Effector memory CD4-positive, alpha-beta T cell (primary cell): ENCODE data around the gene NFKBIE.

Experiments
- DNase-seq, 3 donors: peaks; one replicate each; pipeline ENCODE4 v3.0.0-alpha.2; 2020
- H3K27ac ChIP-seq: 2 replicates; pipeline ENCODE4 v1.7.0; 2013; ENCODE audit warnings: mild to moderate bottlenecking, low read length, moderate library complexity; ENCODE audit not compliant: insufficient read depth, poor library complexity, severe bottlenecking
- H3K27me3 ChIP-seq: replicated peaks from 2 replicates; pipeline ENCODE4 v1.7.0; 2013; ENCODE audit warnings: mild to moderate bottlenecking, low read length; ENCODE audit not compliant: insufficient read depth, control insufficient read depth, poor library complexity, severe bottlenecking
- H3K36me3 ChIP-seq: 2 replicates; pipeline ENCODE4 v1.7.0; 2013; ENCODE audit warnings: mild to moderate bottlenecking, low read length, moderate library complexity; ENCODE audit not compliant: control insufficient read depth, insufficient read depth
- H3K4me1 ChIP-seq: 2 replicates; pipeline ENCODE4 v1.7.0; 2013; ENCODE audit warnings: low read length, mild to moderate bottlenecking; ENCODE audit not compliant: control insufficient read depth, insufficient read depth, poor library complexity, severe bottlenecking
- H3K4me3 ChIP-seq: 2 replicates; pipeline ENCODE4 v1.7.0; 2013; ENCODE audit warnings: low read length, low read depth, mild to moderate bottlenecking; ENCODE audit not compliant: insufficient read depth, poor library complexity, severe bottlenecking
- H3K9me3 ChIP-seq: 2 replicates; pipeline ENCODE4 v1.7.0; 2013; ENCODE audit warnings: mild to moderate bottlenecking, low read length, moderate library complexity; ENCODE audit not compliant: control insufficient read depth

Gene NFKBIE

DNA sequence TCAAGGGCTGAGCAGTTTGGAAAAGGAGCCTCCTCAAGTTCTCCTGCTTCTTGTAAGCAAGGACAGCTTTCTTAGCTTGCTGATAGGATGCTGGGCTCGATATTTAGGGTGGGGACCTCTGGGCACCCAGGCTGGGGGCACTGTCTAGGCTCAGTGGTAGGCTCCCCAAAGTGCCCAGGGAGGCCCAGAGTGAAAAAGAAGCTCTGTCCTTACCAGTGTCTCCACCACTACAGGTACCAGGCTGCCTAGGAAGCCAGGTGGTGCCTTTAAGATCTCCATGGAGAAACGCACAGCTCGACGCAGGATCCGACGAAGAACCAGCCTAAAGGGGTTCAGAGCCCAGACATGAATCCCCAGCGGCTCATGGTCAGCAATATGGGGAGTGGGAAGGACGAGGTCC, 41.4 kb upstream of the NFKBIE start:
- no peaks in the 10 kb centered on the region for H3K27me3 ChIP-seq
- no peak overlapping the region for H3K4me3 ChIP-seq
- H3K27ac ChIP-seq, result no peak overlapping the region
- H3K4me1 ChIP-seq, result peaks cover under 1% of the 10 kb centered on the region
- H3K36me3 ChIP-seq, result peaks cover 70% of the 10 kb centered on the region
- DNase-seq, result no peak
- H3K9me3 ChIP-seq, result no peaks in the 10 kb centered on the region

DNA sequence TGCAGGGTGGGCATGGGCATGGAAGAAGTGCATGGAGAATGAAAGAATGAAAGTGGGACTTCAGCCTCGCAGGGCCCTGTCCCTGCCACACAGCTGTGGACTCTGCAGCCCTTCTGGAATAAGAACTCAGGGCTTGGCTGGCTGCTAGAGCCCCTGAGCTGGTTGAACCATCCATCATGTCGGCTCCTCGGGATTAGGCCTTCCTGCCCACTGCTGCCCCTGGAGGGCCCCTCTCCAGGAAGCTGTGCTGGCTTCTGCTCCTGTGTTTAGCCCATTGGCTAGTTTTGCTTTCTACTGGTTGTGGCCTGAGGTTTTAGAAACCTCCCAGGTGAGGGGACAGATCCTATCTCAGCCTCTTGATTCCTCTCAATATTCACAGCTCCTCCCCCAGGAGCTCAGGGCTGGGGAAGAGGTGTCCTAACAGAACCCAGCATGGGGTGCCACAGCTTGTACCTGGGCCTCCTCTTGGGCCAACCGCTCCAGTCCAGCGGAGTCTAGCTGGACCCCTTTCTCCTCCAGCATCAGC, 39.9 kb upstream of the NFKBIE start:
- no peak for DNase-seq
- H3K27ac ChIP-seq, result no peak overlapping the region
- no peaks in the 10 kb centered on the region for H3K9me3 ChIP-seq
- H3K4me3 ChIP-seq, result no peak overlapping the region
- H3K4me1 ChIP-seq, result no peaks in the 10 kb centered on the region
- no peaks in the 10 kb centered on the region for H3K27me3 ChIP-seq
- peaks cover 72% of the 10 kb centered on the region for H3K36me3 ChIP-seq

DNA sequence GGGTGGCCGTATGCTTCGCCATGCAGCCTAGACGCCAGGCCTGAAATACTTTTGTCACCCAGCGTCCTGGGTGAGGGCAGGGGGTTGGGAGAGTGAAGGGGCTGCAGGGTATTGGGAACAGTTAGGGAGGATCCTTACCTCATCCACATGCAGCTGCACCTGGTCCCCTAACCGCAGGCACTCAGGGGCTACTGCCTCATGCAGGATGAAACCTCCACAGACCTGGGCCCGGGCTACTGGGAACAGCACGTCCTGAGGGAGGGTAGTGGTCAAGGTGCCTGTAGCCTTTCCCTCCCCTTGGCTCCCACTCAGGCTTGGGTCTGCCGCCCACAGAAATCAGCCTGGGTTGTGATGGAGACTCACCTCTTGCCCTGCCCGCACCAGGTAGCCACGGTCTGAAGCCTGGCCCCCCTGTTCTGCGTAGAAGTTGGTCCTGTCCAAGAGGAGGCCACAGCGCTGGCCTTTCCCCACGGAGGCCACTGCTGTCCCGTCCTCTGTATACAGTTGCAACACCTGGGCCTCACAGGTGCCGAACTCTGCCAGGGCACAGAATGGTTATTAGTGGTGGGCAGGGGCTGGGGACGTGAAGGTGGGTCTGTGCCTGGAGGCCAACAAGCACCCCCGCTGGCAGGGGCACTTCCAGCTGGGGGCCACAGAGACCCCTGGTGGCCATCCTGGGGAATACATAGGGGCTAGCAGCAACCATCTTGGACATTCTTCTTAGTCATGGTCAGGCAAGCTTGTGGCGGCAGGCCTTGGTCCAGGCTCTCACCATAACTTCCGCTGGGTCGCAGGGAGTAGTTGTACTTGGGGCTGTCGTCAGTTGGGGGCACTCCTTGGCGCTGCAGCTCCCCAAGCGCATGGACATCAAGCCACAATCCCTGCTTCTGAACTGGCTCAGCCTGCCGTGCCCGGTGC, 39.2 kb upstream of the NFKBIE start:
- peak in 2 of 3 donors; percentile 12 to 20 for DNase-seq
- H3K27ac ChIP-seq, result no peak overlapping the region
- H3K9me3 ChIP-seq, result no peaks in the 10 kb centered on the region
- peaks cover 66% of the 10 kb centered on the region for H3K36me3 ChIP-seq
- no peaks in the 10 kb centered on the region for H3K27me3 ChIP-seq
- no peaks in the 10 kb centered on the region for H3K4me1 ChIP-seq
- no peak overlapping the region for H3K4me3 ChIP-seq

DNA sequence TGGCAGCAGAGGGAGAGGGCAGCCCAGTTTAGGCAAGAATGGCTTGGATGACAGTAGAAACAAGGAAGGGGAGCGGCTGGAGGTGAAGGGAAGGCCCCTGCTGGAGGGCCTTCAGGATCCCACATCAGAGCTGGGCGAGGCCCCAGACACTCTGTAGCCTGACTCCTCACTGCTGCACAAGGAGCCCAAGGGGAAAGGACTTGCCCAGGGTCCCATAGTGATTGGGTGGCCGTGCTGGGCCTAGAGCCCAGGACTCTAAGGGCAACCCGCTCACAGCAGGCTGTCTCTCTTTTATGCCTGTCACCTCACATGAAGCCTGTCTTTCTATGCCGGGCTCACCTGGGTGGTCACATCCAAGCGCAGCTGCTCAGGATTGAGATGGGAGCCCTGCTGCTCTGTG, 38.5 kb upstream of the NFKBIE start:
- H3K4me3 ChIP-seq, result no peak overlapping the region
- no peak overlapping the region for H3K27ac ChIP-seq
- H3K9me3 ChIP-seq, result no peaks in the 10 kb centered on the region
- H3K36me3 ChIP-seq, result peaks cover 59% of the 10 kb centered on the region
- DNase-seq, result no peak
- no peaks in the 10 kb centered on the region for H3K27me3 ChIP-seq
- H3K4me1 ChIP-seq, result no peaks in the 10 kb centered on the region

DNA sequence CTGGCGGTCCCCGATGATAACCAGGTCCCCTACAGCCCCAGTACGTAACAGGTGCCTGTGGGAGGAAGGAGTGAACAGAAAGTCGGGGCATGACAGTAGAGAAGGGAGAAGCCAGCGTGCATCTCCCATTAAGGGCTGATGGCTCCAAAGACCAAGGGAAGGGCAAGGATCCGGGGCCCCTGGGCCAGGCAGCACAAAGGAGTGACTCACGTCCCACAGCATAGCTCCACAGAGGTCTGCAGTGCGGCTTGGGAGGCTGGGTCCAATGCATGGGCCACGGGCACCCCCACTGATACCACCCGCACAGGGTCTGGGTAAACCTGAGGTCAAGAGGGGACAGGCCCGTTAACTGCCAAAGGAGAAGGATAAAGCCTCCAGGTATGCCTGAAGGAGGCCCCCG, 37.5 kb upstream of the NFKBIE start:
- Histone ChIP-seq H3K27ac (no peak overlapping the region), H3K4me1 (peaks cover 2% of the 10 kb centered on the region), H3K36me3 (peaks cover 52% of the 10 kb centered on the region), H3K4me3 (no peak overlapping the region), H3K27me3 (peaks cover 3% of the 10 kb centered on the region), H3K9me3 (no peaks in the 10 kb centered on the region)
- no peak for DNase-seq

DNA sequence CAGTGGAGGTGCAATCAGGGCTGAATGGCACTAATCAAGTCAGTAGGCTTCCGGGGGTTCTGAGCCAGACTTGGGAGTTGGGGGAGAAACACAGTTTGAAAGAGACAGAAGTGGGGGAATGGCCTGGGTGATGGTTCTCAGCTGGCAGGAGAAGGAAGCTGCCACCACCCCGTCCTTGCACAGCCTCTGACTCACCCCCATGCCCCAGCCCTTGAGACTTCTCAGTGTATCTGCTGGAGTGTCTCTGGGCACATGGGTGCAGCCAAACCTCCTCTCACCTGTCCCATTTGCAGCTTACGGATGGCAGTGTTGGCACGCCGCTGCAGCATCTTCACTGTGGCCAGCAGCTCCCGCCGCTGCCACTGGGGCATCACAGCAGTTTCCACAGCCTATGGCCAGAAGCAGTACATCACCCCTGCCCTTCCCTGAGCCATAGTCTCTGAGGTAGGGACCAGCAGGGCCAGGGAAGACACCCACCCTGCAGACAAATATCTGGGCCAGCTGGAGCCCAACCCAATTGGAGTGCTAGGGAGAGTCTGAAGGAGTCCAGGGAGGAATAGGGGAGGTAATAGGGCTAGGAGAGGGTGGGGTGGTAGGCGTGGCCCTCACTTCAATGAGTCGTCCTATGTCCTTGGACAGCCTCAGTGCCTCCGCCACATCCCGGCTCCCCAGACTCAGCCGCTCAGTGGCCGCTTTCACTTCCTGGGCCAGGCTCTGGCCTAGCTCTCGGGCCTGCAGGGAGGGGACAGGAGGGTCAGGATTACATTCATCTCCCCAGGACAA, 36.6 kb upstream of the NFKBIE start:
- peaks cover 47% of the 10 kb centered on the region for H3K36me3 ChIP-seq
- H3K4me3 ChIP-seq, result no peak overlapping the region
- peaks cover 10% of the 10 kb centered on the region for H3K4me1 ChIP-seq

DNA sequence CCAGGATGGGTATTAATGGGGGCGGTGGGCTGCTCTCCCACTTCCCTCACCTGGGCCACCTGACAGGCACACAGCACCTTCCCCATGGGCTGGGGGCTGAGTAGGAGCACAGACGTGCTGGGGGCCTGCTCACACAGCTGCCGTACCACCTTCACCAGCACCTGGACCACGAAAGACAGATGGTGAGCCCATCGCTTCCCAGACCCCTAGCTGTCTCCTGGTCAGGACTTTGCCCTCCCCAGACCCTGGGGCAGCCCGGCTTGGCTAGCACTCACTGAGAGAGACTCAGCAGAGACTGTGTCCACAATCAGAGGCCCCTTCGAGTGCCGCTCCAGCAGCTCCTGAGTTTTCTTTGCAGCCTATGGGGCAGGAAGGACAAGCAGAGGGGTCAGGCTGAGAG, 35.8 kb upstream of the NFKBIE start:
- H3K36me3 ChIP-seq, result peaks cover 42% of the 10 kb centered on the region
- H3K4me3 ChIP-seq, result no peak overlapping the region
- DNase-seq, result no peak

More for the DNA sequence above, 36.6 kb upstream of the NFKBIE start:
- Histone ChIP-seq H3K27me3 (peaks cover 8% of the 10 kb centered on the region), H3K9me3 (no peaks in the 10 kb centered on the region), H3K27ac (no peak overlapping the region)
- DNase-seq, result no peak

DNA sequence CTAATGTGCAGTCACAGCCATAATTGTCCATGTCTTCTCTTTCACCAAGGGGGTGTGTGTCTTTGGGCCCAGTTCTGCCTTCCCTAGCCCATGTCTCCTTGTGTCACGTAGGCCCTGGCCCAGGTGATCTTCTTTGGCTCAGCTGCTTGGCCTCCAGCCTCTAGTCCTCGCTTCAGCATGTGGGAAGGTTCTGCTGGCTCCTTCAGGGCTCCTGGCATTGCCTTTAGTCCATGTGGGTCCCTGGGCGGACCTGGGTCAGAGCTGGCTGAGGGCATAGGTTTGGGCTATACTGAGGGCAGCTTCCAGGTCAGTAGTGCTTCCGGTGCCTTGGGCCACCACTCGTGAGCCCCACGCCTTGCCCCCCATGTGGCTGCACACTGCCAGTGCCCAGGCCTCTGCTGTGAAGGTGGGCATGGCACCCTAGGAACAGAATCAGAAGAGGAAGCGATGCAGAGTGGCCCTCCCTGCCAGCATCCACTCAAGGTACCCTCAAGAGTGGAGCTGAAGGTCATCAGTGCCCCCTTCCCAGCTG, 35.0 kb upstream of the NFKBIE start:
- Histone ChIP-seq H3K36me3 (peaks cover 38% of the 10 kb centered on the region), H3K4me3 (no peak overlapping the region)
- no peak for DNase-seq

More for the DNA sequence above, 35.8 kb upstream of the NFKBIE start:
- no peak overlapping the region for H3K27ac ChIP-seq
- H3K4me1 ChIP-seq, result peaks cover 12% of the 10 kb centered on the region
- H3K27me3 ChIP-seq, result peaks cover 17% of the 10 kb centered on the region
- H3K9me3 ChIP-seq, result no peaks in the 10 kb centered on the region

DNA sequence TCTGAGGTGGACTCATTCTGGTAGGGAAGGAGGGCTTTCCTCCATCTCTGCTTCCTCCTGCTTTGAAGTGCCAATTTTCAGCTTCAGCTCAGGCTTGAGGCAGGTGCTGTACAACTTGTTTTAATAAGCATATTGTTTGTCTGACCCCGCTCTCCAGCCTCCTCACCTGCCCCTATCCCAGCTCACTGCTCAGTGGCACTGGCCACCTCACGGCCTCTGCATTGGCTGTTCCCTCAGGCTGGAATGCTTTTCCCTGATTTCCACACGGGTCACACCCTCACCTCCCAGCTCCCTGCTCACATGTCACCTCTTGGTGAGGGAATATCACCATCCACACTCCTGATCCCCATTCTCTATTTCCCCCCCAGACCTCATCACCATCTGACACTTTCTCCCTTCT, 33.5 kb upstream of the NFKBIE start:
- no peak for DNase-seq
- Histone ChIP-seq H3K9me3 (no peaks in the 10 kb centered on the region), H3K4me1 (peaks cover 12% of the 10 kb centered on the region), H3K27me3 (peaks cover 28% of the 10 kb centered on the region), H3K27ac (no peak overlapping the region), H3K36me3 (peaks cover 32% of the 10 kb centered on the region), H3K4me3 (no peak overlapping the region)

More for the DNA sequence above, 35.0 kb upstream of the NFKBIE start:
- H3K27me3 ChIP-seq, result peaks cover 22% of the 10 kb centered on the region
- H3K9me3 ChIP-seq, result no peaks in the 10 kb centered on the region
- no peak overlapping the region for H3K27ac ChIP-seq
- peaks cover 12% of the 10 kb centered on the region for H3K4me1 ChIP-seq
